Measurements from ENCODE around the gene COG3.

The COG3 gene

DNA sequence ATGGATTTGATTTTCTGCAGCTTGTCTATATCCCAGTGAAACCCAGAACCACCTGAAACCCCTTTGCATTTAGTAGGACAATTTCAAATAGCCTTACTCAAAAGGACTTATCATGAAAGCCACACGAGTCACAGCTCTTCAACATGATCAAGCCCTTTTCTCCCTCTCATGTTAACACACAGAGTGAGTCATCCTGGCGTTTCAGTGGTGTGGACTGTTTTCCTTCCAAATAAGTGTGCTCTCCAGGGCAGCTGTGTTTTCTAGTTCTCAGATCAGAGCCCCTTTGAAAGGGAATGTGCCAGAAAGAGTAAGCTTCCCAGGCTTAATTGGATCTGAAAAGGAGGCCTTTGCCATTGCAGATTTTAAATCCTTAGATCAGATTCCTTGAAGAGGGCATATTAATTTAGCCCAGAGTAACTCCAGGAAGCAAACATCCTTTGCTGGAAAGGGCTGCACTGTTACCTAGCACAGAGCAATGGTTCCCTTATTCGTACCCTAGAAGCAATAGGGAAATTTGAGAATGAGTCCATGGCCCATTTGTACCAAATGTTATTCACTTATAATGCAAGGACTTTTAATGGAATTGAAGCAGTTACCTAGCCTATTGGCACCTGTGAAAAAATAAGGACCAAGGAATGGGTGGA lies 99.5 kb downstream of the COG3 start:
- DNase-seq, result no peak

DNA sequence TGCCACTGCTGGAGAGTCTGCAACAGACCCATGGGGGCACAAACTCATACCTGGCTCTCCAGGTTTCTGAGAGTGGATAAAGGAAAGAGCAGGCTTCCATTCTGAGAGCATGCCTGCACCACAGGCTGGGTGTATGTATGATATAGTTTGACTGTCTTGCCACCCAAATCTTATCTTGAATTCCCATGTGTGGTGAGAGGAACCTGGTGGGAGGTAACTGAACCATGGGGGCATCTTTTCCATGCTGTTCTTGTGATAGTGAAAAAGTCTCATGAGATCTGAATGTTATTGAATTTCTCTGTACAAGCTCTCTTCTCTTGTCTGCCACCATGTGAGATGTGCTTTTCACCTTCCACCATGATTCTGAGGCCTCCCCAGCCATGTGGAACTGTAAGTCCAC lies 100.6 kb downstream of the COG3 start:
- no peak for DNase-seq

DNA sequence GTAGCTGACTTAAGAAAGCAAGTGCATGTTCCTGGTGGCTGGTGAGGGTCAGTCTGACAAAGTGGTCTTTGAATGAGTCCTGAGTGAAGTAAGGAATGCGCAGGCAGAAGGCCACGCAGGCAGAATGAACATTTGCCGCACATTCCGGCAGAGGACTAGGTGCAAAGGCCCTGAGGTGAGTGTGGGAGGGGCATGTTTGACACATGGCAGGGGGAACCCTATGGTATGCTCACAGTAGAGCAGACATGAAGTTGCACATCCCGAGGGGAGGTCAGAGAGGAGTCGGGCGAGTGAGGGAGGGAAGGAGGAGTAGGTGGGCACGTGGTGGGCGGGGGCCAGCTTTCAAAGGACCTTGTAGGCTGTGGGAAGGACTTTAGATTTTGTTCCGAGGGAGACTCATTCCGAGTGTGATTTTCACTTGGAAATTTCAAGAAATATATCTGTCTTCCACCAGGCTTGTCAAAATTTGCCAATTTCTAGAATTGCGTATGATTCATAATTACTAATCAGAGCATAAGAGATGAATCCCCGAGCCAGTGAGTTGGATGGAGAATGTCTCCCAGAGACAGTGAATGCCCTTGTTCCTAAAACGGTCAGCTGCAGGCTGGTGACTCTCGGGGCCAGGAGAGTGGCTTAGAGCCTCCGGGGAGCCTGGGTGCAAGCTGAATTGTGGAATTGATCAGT lies 110.5 kb downstream of the COG3 start:
- DNase-seq, result no peak

DNA sequence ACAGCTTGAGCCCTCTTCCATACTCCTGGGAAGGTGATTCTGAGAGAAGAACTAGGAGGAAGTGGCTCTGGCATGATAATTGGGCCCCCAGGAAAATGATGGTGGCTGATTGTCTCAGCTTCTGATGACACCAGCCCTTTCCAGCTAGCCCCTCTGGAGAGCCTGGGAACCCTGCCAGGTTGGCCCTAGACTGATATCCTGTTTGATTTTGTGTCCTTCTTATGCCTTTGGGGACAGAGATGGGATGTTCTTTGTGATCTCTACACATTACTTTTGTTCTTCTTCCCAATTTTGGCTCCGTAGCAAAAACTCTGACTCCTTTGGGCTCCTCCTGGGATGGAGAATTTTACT lies 111.1 kb downstream of the COG3 start:
- no peak for DNase-seq

DNA sequence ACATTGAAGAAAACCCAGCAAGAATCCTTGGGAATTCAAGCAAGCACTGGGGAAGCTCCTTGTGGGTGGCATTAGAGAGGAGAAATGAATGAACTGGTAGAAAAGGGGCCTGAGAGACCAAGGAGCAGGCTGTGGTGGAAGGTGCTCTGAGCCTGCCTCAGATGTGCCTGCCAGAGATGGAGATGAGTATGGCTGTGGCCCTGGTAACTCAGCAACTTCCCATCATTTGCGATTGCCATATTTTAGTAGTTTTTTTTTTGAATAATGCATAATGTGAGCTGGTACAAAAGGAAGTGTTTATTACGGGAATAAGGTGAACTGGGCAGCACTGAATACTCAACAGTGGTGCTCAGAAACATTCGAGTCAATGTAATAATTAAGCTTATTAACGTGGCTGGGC lies 111.7 kb downstream of the COG3 start:
- no peak for DNase-seq

GRCh38 chr13:45582408-45583076 lies 117.8 kb downstream of the COG3 start:
- DNase-seq, result no peak

DNA sequence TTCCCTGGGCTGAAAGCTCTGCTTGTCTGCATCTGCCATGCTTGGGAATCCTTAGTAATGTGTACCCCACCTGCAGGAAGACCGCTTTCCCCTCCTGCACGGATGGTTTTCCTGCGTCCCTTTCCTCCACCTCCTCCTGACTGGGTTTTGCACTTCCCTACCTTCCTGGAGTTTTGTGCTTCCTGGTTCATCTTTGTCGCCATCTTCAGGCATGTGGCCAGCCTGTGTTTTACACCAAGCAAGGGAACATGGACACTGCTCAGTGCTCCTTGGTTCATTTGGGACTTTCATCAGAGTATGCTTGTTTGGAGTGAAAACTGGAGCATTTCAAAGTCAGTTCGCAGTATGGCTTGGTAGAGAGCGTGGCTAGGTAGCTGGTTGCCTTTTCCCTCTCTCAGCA lies 120.1 kb downstream of the COG3 start:
- no peak for DNase-seq
